ENCODE results near the gene METTL15. TPM values are rescaled to one million over a fixed set of nuclear protein-coding genes. Genes with fewer than 3 reads are reported as not detected.
"Not testable (repeated sequence)": the region's sequence is repeated elsewhere in the genome, so short reads cannot be mapped to it uniquely, and the experiment has no call there.

The METTL15 gene
- total and polyA plus RNA-seq, 8 donors = 9.6 to 21.2 (median 19.0) TPM

DNA sequence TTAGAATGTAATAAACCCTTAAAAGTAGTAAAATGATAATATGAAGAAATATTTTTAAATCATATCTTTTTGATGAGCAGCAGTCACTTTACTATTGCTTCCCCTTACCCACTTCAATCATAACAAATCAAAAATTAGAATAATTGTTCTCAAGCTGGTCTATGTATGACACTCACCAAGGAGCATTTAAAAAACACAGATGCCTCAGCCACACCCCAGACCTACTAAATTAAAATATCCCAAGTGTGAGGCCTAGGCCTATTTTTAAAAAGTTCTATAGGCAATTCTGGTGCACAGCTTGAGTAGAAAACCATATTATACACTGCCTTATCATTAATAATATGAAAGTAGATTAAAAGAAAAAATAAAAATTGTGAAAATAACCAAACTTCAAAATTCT lies 15.4 kb upstream of the METTL15 start:
- no peaks in the 10 kb centered on the region for H3K27me3 ChIP-seq
- DNase-seq = no peak
- no peaks in the 10 kb centered on the region for H3K4me1 ChIP-seq
- no peak overlapping the region for H3K27ac ChIP-seq
- TF ChIP-seq, protein P1, sequence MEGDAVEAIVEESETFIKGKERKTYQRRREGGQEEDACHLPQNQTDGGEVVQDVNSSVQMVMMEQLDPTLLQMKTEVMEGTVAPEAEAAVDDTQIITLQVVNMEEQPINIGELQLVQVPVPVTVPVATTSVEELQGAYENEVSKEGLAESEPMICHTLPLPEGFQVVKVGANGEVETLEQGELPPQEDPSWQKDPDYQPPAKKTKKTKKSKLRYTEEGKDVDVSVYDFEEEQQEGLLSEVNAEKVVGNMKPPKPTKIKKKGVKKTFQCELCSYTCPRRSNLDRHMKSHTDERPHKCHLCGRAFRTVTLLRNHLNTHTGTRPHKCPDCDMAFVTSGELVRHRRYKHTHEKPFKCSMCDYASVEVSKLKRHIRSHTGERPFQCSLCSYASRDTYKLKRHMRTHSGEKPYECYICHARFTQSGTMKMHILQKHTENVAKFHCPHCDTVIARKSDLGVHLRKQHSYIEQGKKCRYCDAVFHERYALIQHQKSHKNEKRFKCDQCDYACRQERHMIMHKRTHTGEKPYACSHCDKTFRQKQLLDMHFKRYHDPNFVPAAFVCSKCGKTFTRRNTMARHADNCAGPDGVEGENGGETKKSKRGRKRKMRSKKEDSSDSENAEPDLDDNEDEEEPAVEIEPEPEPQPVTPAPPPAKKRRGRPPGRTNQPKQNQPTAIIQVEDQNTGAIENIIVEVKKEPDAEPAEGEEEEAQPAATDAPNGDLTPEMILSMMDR (IDR thresholded peaks at IDR 0.05) = no peak
- ATAC-seq = no peak
- no peaks in the 10 kb centered on the region for H3K36me3 ChIP-seq
- H3K4me3 ChIP-seq = no peak overlapping the region
- H3K9me3 ChIP-seq = no peaks in the 10 kb centered on the region
- intact Hi-C loops (cut with DNase I) = no loop called here

DNA sequence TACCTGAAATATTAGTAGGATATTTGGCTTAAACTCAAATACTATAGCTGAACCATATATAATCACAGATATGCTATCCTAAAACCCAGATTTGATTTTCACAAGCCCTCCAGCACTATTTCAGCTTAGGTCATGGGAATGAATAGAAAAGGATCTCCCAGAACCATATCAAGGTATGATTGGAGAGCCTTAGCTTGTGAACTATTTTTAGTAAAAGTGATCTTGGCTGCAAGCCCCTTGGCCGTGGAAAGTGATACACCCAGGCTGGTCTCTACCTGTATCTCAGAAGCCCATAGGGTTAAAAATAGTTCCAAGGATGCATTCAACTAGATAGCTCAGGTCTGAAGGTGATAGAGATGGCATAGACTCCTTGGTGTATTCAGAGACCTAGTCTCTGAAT lies 9.9 kb upstream of the METTL15 start:
- Histone ChIP-seq H3K4me1 (no peaks in the 10 kb centered on the region), H3K4me3 (no peak overlapping the region), H3K27me3 (no peaks in the 10 kb centered on the region), H3K27ac (no peak overlapping the region), H3K36me3 (no peaks in the 10 kb centered on the region), H3K9me3 (no peaks in the 10 kb centered on the region)
- intact Hi-C loops (cut with DNase I) = no loop called here
- TF ChIP-seq, protein P1 (IDR thresholded peaks at IDR 0.05) = no peak
- no peak for DNase-seq
- no peak for ATAC-seq

DNA sequence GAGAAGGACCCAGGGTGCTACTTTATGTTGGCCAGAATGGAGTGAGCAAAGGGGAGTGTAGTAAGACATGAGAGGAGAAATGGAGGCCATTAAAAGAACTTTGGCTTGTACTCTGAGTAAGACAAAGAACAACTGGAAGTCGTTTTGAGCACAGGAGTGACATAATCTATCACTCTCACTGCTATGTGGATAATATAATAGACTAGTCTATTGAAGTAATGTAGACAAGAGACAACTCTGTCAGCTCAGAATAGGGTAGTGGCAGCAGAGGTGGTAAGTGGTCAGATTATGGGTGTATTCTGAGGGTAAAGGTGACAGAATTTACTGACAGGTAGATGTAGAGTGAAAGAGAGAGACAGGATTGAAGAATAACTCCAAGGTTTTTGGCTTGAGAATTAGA lies 8.5 kb upstream of the METTL15 start:
- DNase-seq = no peak
- no peaks in the 10 kb centered on the region for H3K4me1 ChIP-seq
- no peaks in the 10 kb centered on the region for H3K9me3 ChIP-seq
- H3K36me3 ChIP-seq = no peaks in the 10 kb centered on the region
- TF ChIP-seq, protein P1 (IDR thresholded peaks at IDR 0.05) = no peak
- H3K27me3 ChIP-seq = no peaks in the 10 kb centered on the region
- no peak overlapping the region for H3K4me3 ChIP-seq
- no peak for ATAC-seq
- no peak overlapping the region for H3K27ac ChIP-seq
- intact Hi-C loops (cut with DNase I) = no loop called here

- TF ChIP-seq, protein P1 (IDR thresholded peaks at IDR 0.05) = no peak
- DNase-seq (no peak), ATAC-seq (no peak)
- no peaks in the 10 kb centered on the region for H3K27me3 ChIP-seq
- intact Hi-C loops (cut with DNase I) = no loop called here
- H3K4me3 ChIP-seq = no peak overlapping the region
- no peaks in the 10 kb centered on the region for H3K9me3 ChIP-seq
- H3K36me3 ChIP-seq = no peaks in the 10 kb centered on the region
- H3K4me1 ChIP-seq = no peaks in the 10 kb centered on the region
- no peak overlapping the region for H3K27ac ChIP-seq
Observed at GRCh38 chr11:28100665-28101064, 7.5 kb upstream of the METTL15 start.

DNA sequence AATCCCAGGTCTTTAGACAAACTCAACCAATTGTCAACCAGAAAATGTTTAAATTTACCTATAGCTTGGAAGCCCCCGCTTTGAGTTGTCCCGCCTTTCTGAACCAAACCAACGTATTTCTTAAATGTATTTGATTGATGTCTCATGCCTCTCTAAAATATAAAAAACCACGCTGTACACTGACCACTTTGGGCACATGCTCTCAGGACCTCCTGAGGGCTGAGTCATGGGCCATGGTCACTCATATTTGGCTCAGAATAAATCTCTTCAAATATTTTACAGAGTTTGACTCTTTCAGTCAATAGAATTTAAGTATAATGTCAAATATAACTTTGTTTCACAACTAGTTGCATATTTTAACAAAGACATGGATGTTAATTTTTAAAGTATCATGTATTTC lies 5.9 kb upstream of the METTL15 start:
- H3K9me3 ChIP-seq; H3K27ac ChIP-seq; H3K27me3 ChIP-seq; H3K36me3 ChIP-seq; intact Hi-C loops (cut with DNase I); H3K4me3 ChIP-seq; DNase-seq: not testable (repeated sequence)
- peak; percentile 53 for ATAC-seq
- H3K4me1 ChIP-seq = peaks cover 5 to 10% of the 10 kb centered on the region in 2 donors

DNA sequence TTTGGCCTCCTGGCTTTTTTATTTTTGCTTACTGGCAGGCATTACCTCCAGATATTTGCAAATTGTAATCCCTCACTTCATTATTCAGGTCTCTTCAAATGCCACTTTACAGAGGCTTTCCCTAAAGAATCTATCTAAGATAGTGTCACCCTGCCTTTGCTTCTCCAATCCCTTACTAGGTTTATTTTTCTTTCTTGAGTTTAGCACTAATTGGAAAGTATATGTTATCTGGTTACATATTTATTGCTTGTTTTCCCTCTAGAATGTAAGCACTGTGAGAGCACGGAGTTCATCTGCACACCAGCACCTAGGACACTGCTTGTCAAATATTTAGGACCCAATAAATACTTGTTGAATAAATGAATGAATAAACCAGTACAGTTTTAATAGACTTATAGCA lies 3.8 kb upstream of the METTL15 start:
- TF ChIP-seq, protein P1 (IDR thresholded peaks at IDR 0.05) = no peak
- peaks cover 14 to 24% of the 10 kb centered on the region in 2 donors for H3K4me1 ChIP-seq
- H3K36me3 ChIP-seq = no peaks in the 10 kb centered on the region
- no peak overlapping the region for H3K4me3 ChIP-seq
- H3K27ac ChIP-seq = no peak overlapping the region
- ATAC-seq = no peak
- DNase-seq = no peak
- intact Hi-C loops (cut with DNase I) = no loop called here
- H3K9me3 ChIP-seq = no peaks in the 10 kb centered on the region
- no peaks in the 10 kb centered on the region for H3K27me3 ChIP-seq
